Activated CD8-positive, alpha-beta memory T cell treated with anti-CD3 and anti-CD28 coated beads for 48 hours (primary cell): ENCODE measurements around the gene KLF12.

Experiments used
- DNase-seq, 3 experiments: peaks; one replicate each; pipeline ENCODE4 v3.0.0-alpha.2; 2020; ENCODE audit warnings: low read depth in 2 of 3, low spot score in 2 of 3

KLF12 gene

GRCh38 chr13:74134221-74134776 is at the start of gene KLF12:
KLF12 (minus strand) TSS chr13:74134404.
- DNase-seq: peak; percentile 67 to 85 (median 72)

- DNase-seq: no peak
These were observed 48.3 kb upstream of the KLF12 start for GRCh38 chr13:74182491-74182890.

- DNase-seq: no peak
These were observed 40.6 kb upstream of the KLF12 start for GRCh38 chr13:74174810-74175209.

- no peak for DNase-seq
These were observed 39.6 kb upstream of the KLF12 start for GRCh38 chr13:74173822-74174221.

GRCh38 chr13:74171641-74172040 is 37.4 kb upstream of the KLF12 start:
- DNase-seq: no peak

GRCh38 chr13:74169676-74170075 is 35.5 kb upstream of the KLF12 start:
- no peak for DNase-seq

- DNase-seq: no peak
These were observed 34.1 kb upstream of the KLF12 start for GRCh38 chr13:74168263-74168675.

GRCh38 chr13:74166261-74167004 is 32.2 kb upstream of the KLF12 start:
- DNase-seq: no peak

- no peak for DNase-seq
These were observed 28.6 kb upstream of the KLF12 start for GRCh38 chr13:74162782-74163181.

GRCh38 chr13:74162135-74162534 is 27.9 kb upstream of the KLF12 start:
- no peak for DNase-seq

GRCh38 chr13:74158571-74159352 is 24.6 kb upstream of the KLF12 start:
- no peak for DNase-seq

- DNase-seq: no peak
These were observed 23.8 kb upstream of the KLF12 start for GRCh38 chr13:74158028-74158427.

- DNase-seq: no peak
These were observed 20.8 kb upstream of the KLF12 start for GRCh38 chr13:74154981-74155380.

- DNase-seq: no peak
These were observed 19.1 kb upstream of the KLF12 start for GRCh38 chr13:74153316-74153715.

- DNase-seq: no peak
These were observed 17.7 kb upstream of the KLF12 start for GRCh38 chr13:74151859-74152258.

GRCh38 chr13:74148352-74148751 is 14.1 kb upstream of the KLF12 start:
- DNase-seq: no peak

- DNase-seq: no peak
These were observed 11.2 kb upstream of the KLF12 start for GRCh38 chr13:74145249-74145975.

GRCh38 chr13:74144269-74144668 is 10.1 kb upstream of the KLF12 start:
- no peak for DNase-seq

GRCh38 chr13:74142257-74142656 is 8.1 kb upstream of the KLF12 start:
- no peak for DNase-seq

- no peak for DNase-seq
These were observed 4.0 kb upstream of the KLF12 start for GRCh38 chr13:74138241-74138640.

- peak in 1 of 3 experiments; percentile 11 for DNase-seq
These were observed 2.0 kb upstream of the KLF12 start for GRCh38 chr13:74136084-74136658.
